ENCODE measurements around the gene MACIR. TPM values are rescaled to one million over a fixed set of nuclear protein-coding genes. Genes with fewer than 3 reads are reported as not detected.

MACIR gene
- total RNA-seq, 2 experiments from 2014 or later = 5.4 to 5.6 TPM

GRCh38 chr5:103258957-103259704, 568 bp downstream of the MACIR start:
- peak overlapping the region; percentile 57 for H3K27ac Mint-ChIP-seq
- POLR2A ChIA-PET = interaction anchor here (0.6 to 2.8 kb wide), 7 partner anchors 9 to 148 kb away, joined by 3 to 21 read pairs (median 5); partner anchors contain the start of genes GIN1 and PPIP5K2
- no peaks in the 10 kb centered on the region for H3K36me3 Mint-ChIP-seq
- H3K9me3 Mint-ChIP-seq = no peaks in the 10 kb centered on the region
- peaks cover 14% of the 10 kb centered on the region for H3K4me1 Mint-ChIP-seq
- ATAC-seq (ENCODE audit: low read depth) = peak; percentile 37
- H3K4me3 Mint-ChIP-seq = peak overlapping the region; percentile 87
- peak; percentile 76 for DNase-seq
- peaks cover 40% of the 10 kb centered on the region for H3K27me3 Mint-ChIP-seq

- POLR2A ChIA-PET = interaction anchor here (1.7 to 2.8 kb wide), 3 partner anchors 71 to 148 kb away, joined by 5 to 21 read pairs (median 6); partner anchors contain the start of genes GIN1 and PPIP5K2
- ATAC-seq (ENCODE audit: low read depth) = no peak
- H3K36me3 Mint-ChIP-seq = no peaks in the 10 kb centered on the region
- H3K9me3 Mint-ChIP-seq = no peaks in the 10 kb centered on the region
- peak overlapping the region; percentile 87 for H3K4me3 Mint-ChIP-seq
- peak overlapping the region; percentile 34 for H3K27ac Mint-ChIP-seq
- peaks cover 37% of the 10 kb centered on the region for H3K27me3 Mint-ChIP-seq
- DNase-seq = no peak
- H3K4me1 Mint-ChIP-seq = peaks cover 14% of the 10 kb centered on the region
Measured at GRCh38 chr5:103259705-103260355, 1.3 kb downstream of the MACIR start.

GRCh38 chr5:103260951-103261350, 2.4 kb downstream of the MACIR start:
- Mint-ChIP-seq H3K36me3 (peaks cover 2% of the 10 kb centered on the region), H3K4me3 (no peak overlapping the region), H3K27me3 (peaks cover 28% of the 10 kb centered on the region), H3K9me3 (no peaks in the 10 kb centered on the region), H3K27ac (no peak overlapping the region), H3K4me1 (peaks cover 14% of the 10 kb centered on the region)
- DNase-seq (no peak), ATAC-seq (ENCODE audit: low read depth) (no peak)
- POLR2A ChIA-PET = no interaction called here

- Mint-ChIP-seq H3K4me1 (peaks cover 14% of the 10 kb centered on the region), H3K9me3 (no peaks in the 10 kb centered on the region), H3K36me3 (peaks cover 8% of the 10 kb centered on the region), H3K4me3 (no peak overlapping the region), H3K27me3 (peaks cover 19% of the 10 kb centered on the region), H3K27ac (no peak overlapping the region)
- ATAC-seq (ENCODE audit: low read depth) = no peak
- POLR2A ChIA-PET = no interaction called here
- DNase-seq = no peak
Measured at GRCh38 chr5:103262422-103262871, 3.9 kb downstream of the MACIR start.

- H3K9me3 Mint-ChIP-seq = no peaks in the 10 kb centered on the region
- POLR2A ChIA-PET = no interaction called here
- peaks cover 19% of the 10 kb centered on the region for H3K27me3 Mint-ChIP-seq
- H3K36me3 Mint-ChIP-seq = peaks cover 12% of the 10 kb centered on the region
- peaks cover 14% of the 10 kb centered on the region for H3K4me1 Mint-ChIP-seq
- H3K4me3 Mint-ChIP-seq = no peak overlapping the region
- no peak overlapping the region for H3K27ac Mint-ChIP-seq
- DNase-seq (no peak), ATAC-seq (ENCODE audit: low read depth) (no peak)
Measured at GRCh38 chr5:103263054-103263453, 4.5 kb downstream of the MACIR start.

GRCh38 chr5:103264508-103264907, 5.9 kb downstream of the MACIR start:
- ATAC-seq (ENCODE audit: low read depth) = no peak
- Mint-ChIP-seq H3K27ac (no peak overlapping the region), H3K4me1 (peaks cover 14% of the 10 kb centered on the region), H3K4me3 (no peak overlapping the region), H3K9me3 (no peaks in the 10 kb centered on the region), H3K27me3 (peaks cover 19% of the 10 kb centered on the region), H3K36me3 (peaks cover 12% of the 10 kb centered on the region)
- DNase-seq = no peak
- POLR2A ChIA-PET = no interaction called here

- DNase-seq = no peak
- H3K27me3 Mint-ChIP-seq = no peaks in the 10 kb centered on the region
- no peak overlapping the region for H3K4me3 Mint-ChIP-seq
- peaks cover 23% of the 10 kb centered on the region for H3K4me1 Mint-ChIP-seq
- no peaks in the 10 kb centered on the region for H3K9me3 Mint-ChIP-seq
- POLR2A ChIA-PET = interaction anchor here (2.0 kb wide), 1 partner anchor 11 kb away, joined by 5 read pairs; no protein-coding TSS in a partner anchor
- peak overlapping the region; percentile 7 for H3K27ac Mint-ChIP-seq
- ATAC-seq (ENCODE audit: low read depth) = no peak
- H3K36me3 Mint-ChIP-seq = peaks cover 11% of the 10 kb centered on the region
Measured at GRCh38 chr5:103270581-103270980, 12.0 kb downstream of the MACIR start.

GRCh38 chr5:103271570-103272289, 13.2 kb downstream of the MACIR start:
- H3K27me3 Mint-ChIP-seq = no peaks in the 10 kb centered on the region
- H3K4me1 Mint-ChIP-seq = peaks cover 23% of the 10 kb centered on the region
- POLR2A ChIA-PET = no interaction called here
- ATAC-seq (ENCODE audit: low read depth) (no peak), DNase-seq (no peak)
- peak overlapping the region; percentile 8 for H3K27ac Mint-ChIP-seq
- H3K4me3 Mint-ChIP-seq = peak overlapping the region; percentile 55
- peaks cover 12% of the 10 kb centered on the region for H3K36me3 Mint-ChIP-seq
- no peaks in the 10 kb centered on the region for H3K9me3 Mint-ChIP-seq

- no peaks in the 10 kb centered on the region for H3K9me3 Mint-ChIP-seq
- no peak for ATAC-seq (ENCODE audit: low read depth)
- no peaks in the 10 kb centered on the region for H3K27me3 Mint-ChIP-seq
- POLR2A ChIA-PET = no interaction called here
- DNase-seq = no peak
- H3K4me1 Mint-ChIP-seq = peaks cover 23% of the 10 kb centered on the region
- peaks cover 10% of the 10 kb centered on the region for H3K36me3 Mint-ChIP-seq
- no peak overlapping the region for H3K4me3 Mint-ChIP-seq
- no peak overlapping the region for H3K27ac Mint-ChIP-seq
Measured at GRCh38 chr5:103272377-103272776, 13.8 kb downstream of the MACIR start.

GRCh38 chr5:103273952-103274351, 15.4 kb downstream of the MACIR start:
- H3K9me3 Mint-ChIP-seq = no peaks in the 10 kb centered on the region
- peaks cover 23% of the 10 kb centered on the region for H3K4me1 Mint-ChIP-seq
- H3K4me3 Mint-ChIP-seq = no peak overlapping the region
- no peaks in the 10 kb centered on the region for H3K27me3 Mint-ChIP-seq
- H3K27ac Mint-ChIP-seq = no peak overlapping the region
- ATAC-seq (ENCODE audit: low read depth) (no peak), DNase-seq (no peak)
- peaks cover 6% of the 10 kb centered on the region for H3K36me3 Mint-ChIP-seq
- POLR2A ChIA-PET = no interaction called here

GRCh38 chr5:103275851-103276250, 17.3 kb downstream of the MACIR start:
- Mint-ChIP-seq H3K27ac (no peak overlapping the region), H3K9me3 (no peaks in the 10 kb centered on the region), H3K4me1 (peaks cover 10% of the 10 kb centered on the region), H3K27me3 (no peaks in the 10 kb centered on the region), H3K4me3 (no peak overlapping the region), H3K36me3 (peaks cover 6% of the 10 kb centered on the region)
- POLR2A ChIA-PET = no interaction called here
- no peak for DNase-seq
- no peak for ATAC-seq (ENCODE audit: low read depth)

GRCh38 chr5:103280967-103281366, 22.4 kb downstream of the MACIR start:
- DNase-seq (no peak), ATAC-seq (ENCODE audit: low read depth) (no peak)
- POLR2A ChIA-PET = interaction anchor here (1.0 kb wide), 1 partner anchor 22 kb away, joined by 3 read pairs; the partner anchor contains the start of gene MACIR
- H3K36me3 Mint-ChIP-seq = peaks cover 4% of the 10 kb centered on the region
- H3K9me3 Mint-ChIP-seq = no peaks in the 10 kb centered on the region
- H3K4me1 Mint-ChIP-seq = no peaks in the 10 kb centered on the region
- H3K27me3 Mint-ChIP-seq = no peaks in the 10 kb centered on the region
- no peak overlapping the region for H3K27ac Mint-ChIP-seq
- no peak overlapping the region for H3K4me3 Mint-ChIP-seq

- Mint-ChIP-seq H3K27ac (no peak overlapping the region), H3K4me1 (no peaks in the 10 kb centered on the region), H3K36me3 (no peaks in the 10 kb centered on the region), H3K27me3 (no peaks in the 10 kb centered on the region), H3K9me3 (no peaks in the 10 kb centered on the region), H3K4me3 (no peak overlapping the region)
- no peak for ATAC-seq (ENCODE audit: low read depth)
- DNase-seq = no peak
- POLR2A ChIA-PET = no interaction called here
Measured at GRCh38 chr5:103283120-103283519, 24.6 kb downstream of the MACIR start.
